Measurements from ENCODE around the gene DYRK1A. TPM values are rescaled to one million over a fixed set of nuclear protein-coding genes. Genes with fewer than 3 reads are reported as not detected.

The DYRK1A gene
- total RNA-seq, 1 experiment from 2014 or later = 48.7 TPM

DNA sequence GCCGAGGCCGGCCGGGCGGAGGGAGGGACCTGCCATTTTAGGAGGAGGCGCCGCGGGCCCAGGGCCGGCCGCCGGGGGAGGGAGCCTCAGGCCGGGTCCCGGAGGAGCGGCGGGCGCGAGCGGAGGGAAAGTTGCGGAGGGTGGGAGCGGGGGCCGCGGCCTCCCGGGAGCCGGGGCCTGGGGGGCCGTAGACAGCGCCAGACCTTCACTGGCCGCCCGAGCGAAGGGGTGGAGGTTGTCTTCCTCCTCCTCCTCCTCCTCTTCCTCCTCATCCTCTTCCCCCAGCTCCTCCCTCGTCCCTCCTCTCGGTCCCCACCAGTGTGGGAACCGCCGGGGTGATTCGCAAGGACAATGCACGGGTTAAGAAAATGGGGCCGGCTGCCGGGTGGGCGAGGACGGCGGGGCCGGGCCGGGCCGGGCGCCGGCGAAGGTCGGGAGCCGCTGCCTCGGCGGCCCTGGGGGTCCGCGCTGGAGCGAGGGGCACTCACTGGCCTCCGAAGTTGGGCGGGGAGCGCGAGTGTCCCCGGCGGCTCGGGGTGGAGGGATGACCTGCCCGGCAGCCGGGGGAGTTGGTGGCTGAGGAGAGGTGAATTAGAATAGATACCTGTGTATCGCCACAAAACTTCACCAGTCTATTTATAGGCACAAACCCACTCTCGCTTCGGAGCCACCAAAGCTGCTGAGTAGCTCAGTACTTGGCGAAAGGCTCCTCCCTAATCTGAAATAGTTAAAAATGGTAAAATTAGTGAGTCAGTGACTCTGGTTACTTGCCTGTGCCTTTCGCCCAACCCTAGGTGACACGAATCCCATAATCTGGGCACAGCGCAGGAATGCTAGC lies 1.3 kb downstream of the DYRK1A start:
- H3K4me3 ChIP-seq (ENCODE audit: low read length) = peak overlapping the region; percentile 76
- H3K4me1 ChIP-seq (ENCODE audit: insufficient read depth, low read length) = peaks cover 39% of the 10 kb centered on the region
- peak; percentile 12 for ATAC-seq
- H3K36me3 ChIP-seq (ENCODE audit: low read depth, low read length) = no peaks in the 10 kb centered on the region
- CTCF ChIA-PET = no interaction called here
- no peak overlapping the region for H2AFZ ChIP-seq (ENCODE audit: low read length)
- intact Hi-C loops (cut with micrococcal nuclease) = loop anchor here (1.0 to 10.0 kb wide), 2 partner anchors 101 to 213 kb away; partner anchors contain the start of gene VPS26C
- peak overlapping the region; percentile 84 for H3K4me2 ChIP-seq (ENCODE audit: low read length)
- peak overlapping the region; percentile 91 for H3K27ac ChIP-seq (ENCODE audit: low read length)
- BruUV-seq (replicated peaks) = no TSS peak
- H4K20me1 ChIP-seq (ENCODE audit: low read length) = peaks cover 32% of the 10 kb centered on the region
- H3K27me3 ChIP-seq (ENCODE audit: low read length) = no peaks in the 10 kb centered on the region
- DNase-seq = peak; percentile 64
- H3K9me2 ChIP-seq (replicated peaks; ENCODE audit: low read length) = no peaks in the 10 kb centered on the region
- H3K79me2 ChIP-seq (ENCODE audit: low read length) = peaks cover 69% of the 10 kb centered on the region
- no peak for TF ChIP-seq EZH2 (IDR thresholded peaks at IDR 0.05; ENCODE audit: low read length, unreplicated experiment)
- TF ChIP-seq, protein P1, sequence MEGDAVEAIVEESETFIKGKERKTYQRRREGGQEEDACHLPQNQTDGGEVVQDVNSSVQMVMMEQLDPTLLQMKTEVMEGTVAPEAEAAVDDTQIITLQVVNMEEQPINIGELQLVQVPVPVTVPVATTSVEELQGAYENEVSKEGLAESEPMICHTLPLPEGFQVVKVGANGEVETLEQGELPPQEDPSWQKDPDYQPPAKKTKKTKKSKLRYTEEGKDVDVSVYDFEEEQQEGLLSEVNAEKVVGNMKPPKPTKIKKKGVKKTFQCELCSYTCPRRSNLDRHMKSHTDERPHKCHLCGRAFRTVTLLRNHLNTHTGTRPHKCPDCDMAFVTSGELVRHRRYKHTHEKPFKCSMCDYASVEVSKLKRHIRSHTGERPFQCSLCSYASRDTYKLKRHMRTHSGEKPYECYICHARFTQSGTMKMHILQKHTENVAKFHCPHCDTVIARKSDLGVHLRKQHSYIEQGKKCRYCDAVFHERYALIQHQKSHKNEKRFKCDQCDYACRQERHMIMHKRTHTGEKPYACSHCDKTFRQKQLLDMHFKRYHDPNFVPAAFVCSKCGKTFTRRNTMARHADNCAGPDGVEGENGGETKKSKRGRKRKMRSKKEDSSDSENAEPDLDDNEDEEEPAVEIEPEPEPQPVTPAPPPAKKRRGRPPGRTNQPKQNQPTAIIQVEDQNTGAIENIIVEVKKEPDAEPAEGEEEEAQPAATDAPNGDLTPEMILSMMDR (conservative IDR thresholded peaks at IDR 0.05; ENCODE audit: low read depth, low read length) = no peak
- no peak for TF ChIP-seq EZH2phosphoT487 (IDR thresholded peaks at IDR 0.05; ENCODE audit: borderline replicate concordance, low read length)
- peak overlapping the region; percentile 98 for H3K9ac ChIP-seq (ENCODE audit: low read length)
- peaks cover 4% of the 10 kb centered on the region for H3F3A ChIP-seq (ENCODE audit: low read length, unreplicated experiment)
- no peaks in the 10 kb centered on the region for H3K9me3 ChIP-seq (ENCODE audit: low read length)
- POLR2A ChIA-PET (ENCODE audit: unreplicated experiment) = no interaction called here

DNA sequence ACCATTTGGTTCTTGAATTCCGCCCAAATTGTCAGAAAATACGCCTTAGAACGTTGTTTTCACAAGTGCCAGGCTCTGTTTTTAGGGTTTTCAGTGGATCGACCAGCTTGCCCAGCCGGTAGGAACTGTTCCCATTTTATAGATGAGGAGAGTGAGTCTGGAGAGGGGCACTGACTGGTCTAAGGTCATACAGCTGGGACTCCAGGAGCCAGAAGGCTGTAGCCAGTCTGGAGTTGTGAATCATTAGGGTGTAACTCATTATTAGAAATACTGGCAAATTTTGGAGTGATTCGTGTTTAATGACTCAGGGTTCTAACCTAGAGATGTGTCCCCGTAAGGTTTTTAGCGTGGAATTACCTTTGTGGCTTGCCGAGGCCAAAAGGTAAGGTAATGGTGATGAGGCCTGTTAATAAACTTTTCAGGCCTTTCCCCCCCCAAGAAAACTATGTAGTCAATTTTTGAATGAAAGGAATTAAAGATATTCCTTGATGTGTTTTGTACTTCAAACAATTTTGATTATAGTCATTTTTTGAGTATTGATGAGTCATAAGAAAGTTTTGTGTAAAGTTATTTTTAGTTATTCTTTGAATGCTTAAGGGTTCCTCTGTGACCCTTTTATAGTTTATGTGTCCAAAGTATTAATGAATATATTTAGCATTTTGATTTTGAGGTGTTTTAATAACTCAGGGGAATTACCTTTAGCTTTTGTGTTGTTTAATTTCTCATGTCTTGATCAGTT lies 2.1 kb downstream of the DYRK1A start:
- ChIA-PET POLR2A (ENCODE audit: unreplicated experiment) (interaction anchor here (0.5 to 0.7 kb wide), 2 partner anchors 13 to 49 kb away, joined by 3 to 4 read pairs; no protein-coding TSS in a partner anchor), CTCF (no interaction called here)
- H3K4me1 ChIP-seq (ENCODE audit: insufficient read depth, low read length) = peaks cover 47% of the 10 kb centered on the region
- no peaks in the 10 kb centered on the region for H3K27me3 ChIP-seq (ENCODE audit: low read length)
- H2AFZ ChIP-seq (ENCODE audit: low read length) = no peak overlapping the region
- no peaks in the 10 kb centered on the region for H3K9me2 ChIP-seq (replicated peaks; ENCODE audit: low read length)
- peak; percentile 68 for DNase-seq
- H3K4me3 ChIP-seq (ENCODE audit: low read length) = peak overlapping the region; percentile 76
- H3K36me3 ChIP-seq (ENCODE audit: low read depth, low read length) = no peaks in the 10 kb centered on the region
- TSS peak; percentile 28 for BruUV-seq (replicated peaks)
- intact Hi-C loops (cut with micrococcal nuclease) = loop anchor here (1.0 to 10.0 kb wide), 3 partner anchors 29 to 214 kb away; partner anchors contain the start of gene VPS26C
- peak; percentile 5 for ATAC-seq
- peak overlapping the region; percentile 84 for H3K4me2 ChIP-seq (ENCODE audit: low read length)
- peaks cover 4% of the 10 kb centered on the region for H3F3A ChIP-seq (ENCODE audit: low read length, unreplicated experiment)
- H4K20me1 ChIP-seq (ENCODE audit: low read length) = peaks cover 39% of the 10 kb centered on the region
- no peak for TF ChIP-seq EZH2 (IDR thresholded peaks at IDR 0.05; ENCODE audit: low read length, unreplicated experiment)
- TF ChIP-seq EZH2phosphoT487 (IDR thresholded peaks at IDR 0.05; ENCODE audit: borderline replicate concordance, low read length) = no peak
- TF ChIP-seq, protein P1 (conservative IDR thresholded peaks at IDR 0.05; ENCODE audit: low read depth, low read length) = no peak
- peak overlapping the region; percentile 98 for H3K9ac ChIP-seq (ENCODE audit: low read length)
- H3K27ac ChIP-seq (ENCODE audit: low read length) = peak overlapping the region; percentile 91
- no peaks in the 10 kb centered on the region for H3K9me3 ChIP-seq (ENCODE audit: low read length)
- H3K79me2 ChIP-seq (ENCODE audit: low read length) = peaks cover 77% of the 10 kb centered on the region
